ENCODE data around the gene TREM1.
"Not testable (repeated sequence)": the region's sequence is repeated elsewhere in the genome, so short reads cannot be mapped to it uniquely, and the experiment has no call there.

TREM1 gene

DNA sequence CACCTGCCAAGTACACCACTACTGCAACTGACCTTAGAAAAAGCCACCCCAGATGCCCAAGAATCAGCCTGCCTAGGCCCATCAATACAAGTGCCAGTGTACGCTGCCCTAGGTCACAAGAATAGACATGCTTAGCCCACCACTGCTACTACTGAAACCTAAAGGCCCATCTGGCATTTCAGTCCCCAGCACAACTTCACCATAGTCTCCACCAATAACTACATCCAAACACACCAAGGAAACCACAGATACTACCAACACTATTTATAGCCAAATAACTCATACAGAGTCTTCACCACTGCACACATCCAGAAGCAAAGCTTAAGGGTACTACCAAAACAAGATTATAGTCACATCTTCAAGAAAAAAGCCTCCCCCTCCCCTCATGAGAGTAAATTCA lies 30.1 kb downstream of the TREM1 start:
- Histone ChIP-seq H3K9me3 (ENCODE audit: insufficient read depth, low read depth, low read length) (peaks cover under 1% of the 10 kb centered on the region; the same call in 1 of the 2 replicates), H3K4me3 (ENCODE audit: low read length) (no peak overlapping the region), H3K9ac (ENCODE audit: low read depth, low read length) (no peak overlapping the region), H3K36me3 (ENCODE audit: insufficient read depth, low read length) (no peaks in the 10 kb centered on the region), H3K27me3 (ENCODE audit: insufficient read depth, low read length) (no peaks in the 10 kb centered on the region), H3K27ac (ENCODE audit: low read depth, low read length) (no peak overlapping the region), H3K4me1 (ENCODE audit: insufficient read depth, low read length) (no peaks in the 10 kb centered on the region)
- WGBS = 91% methylated on average over 1 of the region's 1 CpG

DNA sequence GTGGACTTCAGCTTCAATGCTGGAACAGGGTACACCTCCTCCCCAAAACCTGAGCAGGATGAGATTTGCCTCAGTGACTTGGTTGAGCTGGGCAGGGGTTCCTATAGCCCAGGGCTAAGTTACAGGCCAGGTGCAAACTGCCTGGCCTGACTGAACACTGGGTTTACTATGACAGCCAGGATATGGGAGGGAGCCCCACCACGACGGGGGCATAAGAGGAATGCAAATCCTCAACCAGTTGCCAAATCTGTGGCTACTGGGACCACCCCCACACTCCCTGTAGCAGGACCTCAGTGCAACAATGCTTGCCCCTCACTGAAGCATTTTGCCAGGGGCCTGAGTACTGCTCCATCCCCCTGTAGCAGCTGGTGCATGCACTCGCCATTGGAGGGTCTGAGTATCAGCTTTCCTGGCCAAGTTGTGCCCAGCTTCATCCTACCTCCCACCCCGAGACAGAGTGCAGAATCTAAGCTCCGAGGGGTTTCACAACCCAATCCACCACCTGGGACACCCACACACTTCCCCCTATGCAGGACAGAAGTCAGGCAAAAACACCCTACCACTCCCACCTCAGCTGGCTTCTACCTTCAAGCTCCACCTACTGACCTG lies 30.7 kb downstream of the TREM1 start:
- WGBS = 91% methylated on average over 5 of the region's 5 CpGs
- Histone ChIP-seq H3K36me3 (ENCODE audit: insufficient read depth, low read length) (no peaks in the 10 kb centered on the region), H3K27ac (ENCODE audit: low read depth, low read length) (no peak overlapping the region), H3K27me3 (ENCODE audit: insufficient read depth, low read length) (no peaks in the 10 kb centered on the region), H3K4me1 (ENCODE audit: insufficient read depth, low read length) (no peaks in the 10 kb centered on the region), H3K9ac (ENCODE audit: low read depth, low read length) (no peak overlapping the region), H3K9me3 (ENCODE audit: insufficient read depth, low read depth, low read length) (no peaks in the 10 kb centered on the region), H3K4me3 (ENCODE audit: low read length) (no peak overlapping the region)

DNA sequence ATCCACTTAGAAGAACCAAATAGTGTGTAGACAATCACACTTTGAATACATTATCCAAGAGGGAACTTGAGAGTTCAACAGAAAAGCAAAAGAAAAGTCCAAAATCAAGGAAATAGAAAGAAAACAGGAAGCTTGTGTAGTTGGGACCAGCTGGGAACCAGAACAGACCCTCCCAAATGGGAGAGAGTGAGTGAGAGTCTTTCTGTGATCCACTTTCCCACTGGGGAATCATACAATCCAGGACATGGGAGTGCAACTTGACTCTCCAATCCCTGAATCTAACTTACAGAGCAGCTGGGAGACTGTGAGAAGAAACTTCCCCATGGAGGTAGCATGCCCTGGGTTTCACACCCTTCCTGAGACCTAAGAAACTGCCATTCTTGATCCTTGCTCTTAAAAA lies 31.4 kb downstream of the TREM1 start:
- H3K27me3 ChIP-seq (ENCODE audit: insufficient read depth, low read length) = no peaks in the 10 kb centered on the region
- H3K4me1 ChIP-seq (ENCODE audit: insufficient read depth, low read length) = no peaks in the 10 kb centered on the region
- H3K36me3 ChIP-seq (ENCODE audit: insufficient read depth, low read length) = no peaks in the 10 kb centered on the region
- H3K9ac ChIP-seq (ENCODE audit: low read depth, low read length) = no peak overlapping the region
- H3K4me3 ChIP-seq (ENCODE audit: low read length) = no peak overlapping the region
- no peaks in the 10 kb centered on the region for H3K9me3 ChIP-seq (ENCODE audit: insufficient read depth, low read depth, low read length)
- no peak overlapping the region for H3K27ac ChIP-seq (ENCODE audit: low read depth, low read length)

DNA sequence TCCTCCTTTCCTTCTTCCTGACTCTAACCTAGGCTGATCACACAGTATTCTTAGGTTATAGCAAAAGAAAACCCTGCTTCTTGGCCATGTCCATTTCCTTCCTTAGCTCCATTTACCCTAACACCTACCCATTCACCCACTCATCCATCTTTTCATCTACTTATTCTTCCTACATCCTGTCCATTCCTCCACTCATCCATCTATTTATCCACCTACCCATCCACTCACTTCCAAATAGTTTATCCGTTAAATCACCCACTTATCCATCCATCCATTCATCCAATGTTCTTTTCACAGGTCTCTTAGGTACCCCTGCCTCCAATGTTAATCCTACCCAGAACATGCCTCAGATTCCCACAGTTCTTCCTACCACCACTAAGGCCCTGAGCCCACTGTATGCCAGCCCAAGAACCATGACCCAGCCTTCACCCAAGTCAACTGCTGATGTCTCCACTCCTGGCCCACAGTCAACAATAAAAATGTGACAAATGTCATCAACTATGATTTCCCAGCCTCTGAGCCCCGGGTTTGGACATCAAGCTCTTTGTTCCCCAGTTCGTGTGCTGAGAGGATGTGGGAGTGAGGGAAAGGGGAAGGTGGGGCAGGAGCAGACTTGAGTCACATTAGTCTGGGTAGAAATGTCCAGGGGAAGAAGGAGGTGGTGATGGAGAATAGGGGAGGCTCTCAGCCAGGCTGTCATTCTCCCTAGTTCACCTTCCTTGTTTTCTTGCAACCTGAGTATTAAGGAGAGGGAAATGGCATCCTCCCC lies 33.9 kb downstream of the TREM1 start:
- Histone ChIP-seq H3K4me1 (ENCODE audit: insufficient read depth, low read length) (no peaks in the 10 kb centered on the region), H3K9me3 (ENCODE audit: insufficient read depth, low read depth, low read length) (no peaks in the 10 kb centered on the region), H3K27me3 (ENCODE audit: insufficient read depth, low read length) (no peaks in the 10 kb centered on the region), H3K27ac (ENCODE audit: low read depth, low read length) (no peak overlapping the region), H3K4me3 (ENCODE audit: low read length) (no peak overlapping the region), H3K36me3 (ENCODE audit: insufficient read depth, low read length) (no peaks in the 10 kb centered on the region), H3K9ac (ENCODE audit: low read depth, low read length) (no peak overlapping the region)
- WGBS = 71% methylated on average over 3 of the region's 3 CpGs

DNA sequence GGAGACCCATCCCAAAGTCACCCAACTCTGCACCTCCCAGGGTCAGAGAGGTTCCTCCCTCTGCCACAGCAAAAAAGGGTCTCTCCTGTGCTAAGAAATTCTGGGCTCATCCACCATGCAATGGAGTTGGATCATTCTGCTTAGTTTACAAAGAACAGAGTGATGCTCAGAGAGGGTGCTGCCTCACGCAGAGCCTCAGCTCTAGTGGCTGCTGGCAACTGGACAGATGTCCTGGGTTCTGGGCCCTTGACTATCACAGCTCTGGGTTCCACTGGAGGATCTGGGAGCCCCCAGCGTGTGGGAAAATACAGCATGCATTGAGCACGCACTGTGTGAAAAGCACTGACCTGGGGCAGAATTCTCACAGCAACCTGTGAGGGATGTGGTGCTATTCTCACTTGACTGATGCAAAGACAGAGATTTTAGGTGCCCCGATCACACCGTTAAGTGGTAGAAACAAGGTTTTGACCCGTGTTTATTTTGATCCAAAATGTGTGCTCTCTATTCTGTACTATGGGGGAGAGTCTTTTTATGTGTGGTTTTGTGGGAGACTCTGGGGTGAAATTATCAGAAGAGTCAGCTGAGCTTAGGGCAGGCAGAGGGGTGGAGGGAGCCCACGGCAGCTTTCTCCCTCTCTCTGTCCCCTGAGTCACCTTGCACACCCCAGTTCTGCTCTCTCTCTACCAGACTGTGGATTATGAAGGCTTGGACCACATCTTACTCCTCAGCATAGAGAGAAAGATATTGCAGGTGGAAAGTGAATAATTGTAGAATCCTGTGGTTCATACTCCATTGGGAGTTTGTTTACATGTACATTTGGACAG lies 38.4 kb downstream of the TREM1 start:
- Histone ChIP-seq H3K4me3 (ENCODE audit: low read length) (no peak overlapping the region), H3K9ac (ENCODE audit: low read depth, low read length) (no peak overlapping the region), H3K36me3 (ENCODE audit: insufficient read depth, low read length) (no peaks in the 10 kb centered on the region), H3K9me3 (ENCODE audit: insufficient read depth, low read depth, low read length) (no peaks in the 10 kb centered on the region), H3K27me3 (ENCODE audit: insufficient read depth, low read length) (no peaks in the 10 kb centered on the region), H3K4me1 (ENCODE audit: insufficient read depth, low read length) (no peaks in the 10 kb centered on the region), H3K27ac (ENCODE audit: low read depth, low read length) (no peak overlapping the region)
- 88% methylated on average over 7 of the region's 7 CpGs for WGBS

DNA sequence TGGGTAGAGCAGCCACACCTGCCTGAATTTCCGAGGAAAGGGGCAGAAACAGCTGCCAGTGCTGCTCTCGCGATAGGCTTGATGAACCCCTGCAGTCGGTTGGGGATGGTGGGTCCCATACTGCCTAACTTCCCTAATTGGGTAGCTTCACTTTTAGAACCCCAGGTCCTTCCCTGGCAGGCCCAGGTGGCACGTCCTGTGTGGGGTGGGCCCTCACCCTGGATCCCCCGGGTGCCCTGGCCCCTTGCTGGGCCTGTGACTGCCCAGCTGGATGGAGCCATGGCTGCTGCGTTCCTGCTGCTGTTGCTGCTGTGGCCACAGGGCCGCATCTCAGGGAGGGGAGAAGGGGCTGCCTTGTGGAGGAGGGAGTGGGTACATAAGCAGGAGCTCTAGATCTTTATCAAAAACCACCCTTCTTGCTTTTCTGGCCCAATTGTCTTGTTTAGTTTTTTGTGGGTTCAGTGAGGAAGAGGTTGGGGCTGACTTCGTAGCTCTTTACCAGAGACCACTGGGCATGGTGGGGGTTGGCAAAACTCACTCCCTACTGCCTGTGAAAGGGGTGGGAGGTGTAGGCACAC lies 39.1 kb downstream of the TREM1 start:
- no peaks in the 10 kb centered on the region for H3K4me1 ChIP-seq (ENCODE audit: insufficient read depth, low read length)
- H3K27ac ChIP-seq (ENCODE audit: low read depth, low read length) = no peak overlapping the region
- WGBS = 74% methylated on average over 9 of the region's 9 CpGs
- no peak overlapping the region for H3K9ac ChIP-seq (ENCODE audit: low read depth, low read length)
- H3K9me3 ChIP-seq (ENCODE audit: insufficient read depth, low read depth, low read length) = no peaks in the 10 kb centered on the region
- no peak overlapping the region for H3K4me3 ChIP-seq (ENCODE audit: low read length)
- H3K27me3 ChIP-seq (ENCODE audit: insufficient read depth, low read length) = no peaks in the 10 kb centered on the region
- H3K36me3 ChIP-seq (ENCODE audit: insufficient read depth, low read length) = no peaks in the 10 kb centered on the region

DNA sequence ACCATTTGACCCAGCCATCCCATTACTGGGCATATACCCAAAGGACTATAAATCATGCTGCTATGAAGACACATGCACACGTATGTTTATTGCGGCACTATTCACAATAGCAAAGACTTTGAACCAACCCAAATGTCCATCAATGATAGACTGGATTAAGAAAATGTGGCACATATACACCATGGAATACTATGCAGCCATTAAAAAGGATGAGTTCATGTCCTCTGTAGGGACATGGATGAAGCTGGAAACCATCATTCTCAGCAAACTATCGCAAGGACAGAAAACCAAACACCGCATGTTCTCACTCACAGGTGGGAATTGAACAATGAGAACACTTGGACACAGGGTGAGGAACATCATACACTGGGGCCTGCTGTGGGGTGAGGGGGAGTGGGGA lies 40.0 kb downstream of the TREM1 start:
- not testable (repeated sequence) for H3K27ac ChIP-seq (ENCODE audit: low read depth, low read length)
- WGBS = 100% methylated on average over 2 of the region's 4 CpGs

DNA sequence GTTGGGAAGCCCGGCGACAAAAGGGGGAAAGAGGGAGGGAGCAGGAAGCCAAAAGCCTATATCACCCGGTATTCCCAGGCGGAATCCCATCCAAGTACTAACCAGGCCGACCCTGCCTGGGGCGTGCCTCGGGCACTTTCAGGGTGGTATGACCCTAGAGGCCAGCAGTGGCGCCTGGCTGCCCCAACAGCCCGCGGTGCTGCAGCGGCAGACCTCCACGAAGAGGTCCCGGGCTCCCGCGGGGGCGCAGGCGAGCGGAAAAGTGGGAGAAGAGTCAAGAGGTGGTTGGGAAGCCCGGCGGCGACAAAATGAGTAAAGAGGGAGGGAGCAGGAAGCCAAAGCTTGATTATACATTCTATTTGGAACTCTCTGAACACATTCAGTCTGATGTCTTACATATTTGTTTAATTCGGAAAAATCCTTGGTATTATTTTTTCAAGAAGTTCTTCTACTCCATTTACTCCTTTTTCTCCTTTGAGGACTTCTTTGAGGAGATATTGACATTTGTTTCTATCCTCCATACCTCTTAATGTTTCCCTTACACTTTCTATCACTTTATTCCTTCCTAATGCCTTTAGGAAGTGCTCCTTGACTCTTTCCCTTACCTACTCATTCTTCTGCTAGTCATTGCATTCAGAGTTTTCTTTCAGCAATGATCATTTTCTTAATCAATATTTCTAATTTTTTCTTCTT lies 46.9 kb downstream of the TREM1 start:
- Histone ChIP-seq H3K36me3 (ENCODE audit: insufficient read depth, low read length) (no peaks in the 10 kb centered on the region), H3K27ac (ENCODE audit: low read depth, low read length) (no peak overlapping the region), H3K27me3 (ENCODE audit: insufficient read depth, low read length) (peaks cover 24% of the 10 kb centered on the region), H3K9ac (ENCODE audit: low read depth, low read length) (peak overlapping the region; percentile 11; the same call in 1 of the 2 replicates), H3K4me3 (ENCODE audit: low read length) (peak overlapping the region; percentile 54), H3K4me1 (ENCODE audit: insufficient read depth, low read length) (peaks cover 3% of the 10 kb centered on the region; the same call in 1 of the 2 replicates), H3K9me3 (ENCODE audit: insufficient read depth, low read depth, low read length) (no peaks in the 10 kb centered on the region)
- WGBS = 5% methylated on average over 21 of the region's 22 CpGs

More for the DNA sequence above, 40.0 kb downstream of the TREM1 start:
- not testable (repeated sequence) for H3K9ac ChIP-seq (ENCODE audit: low read depth, low read length); H3K36me3 ChIP-seq (ENCODE audit: insufficient read depth, low read length); H3K9me3 ChIP-seq (ENCODE audit: insufficient read depth, low read depth, low read length); H3K4me3 ChIP-seq (ENCODE audit: low read length); H3K4me1 ChIP-seq (ENCODE audit: insufficient read depth, low read length); H3K27me3 ChIP-seq (ENCODE audit: insufficient read depth, low read length)

DNA sequence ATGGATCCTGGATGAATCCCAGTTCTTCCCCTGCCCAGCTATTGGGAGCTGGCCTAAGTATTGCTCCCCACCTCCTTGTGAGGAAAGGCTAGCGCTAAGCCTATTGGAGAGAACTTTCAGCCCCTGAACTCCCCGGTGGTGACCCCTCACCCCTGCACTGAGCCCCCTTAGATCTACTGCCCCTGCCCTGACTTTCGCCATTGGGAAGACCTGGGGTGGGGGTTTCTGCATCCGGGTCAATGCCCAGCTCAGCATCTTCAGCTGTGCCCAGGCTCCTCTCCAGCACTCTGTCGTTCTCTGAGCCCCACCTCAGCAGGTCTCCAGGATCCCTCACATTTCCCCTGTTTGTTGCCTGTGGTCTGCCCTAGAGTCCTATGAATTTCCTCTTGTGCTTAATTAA lies 49.4 kb downstream of the TREM1 start:
- H3K36me3 ChIP-seq (ENCODE audit: insufficient read depth, low read length) = no peaks in the 10 kb centered on the region
- H3K27me3 ChIP-seq (ENCODE audit: insufficient read depth, low read length) = peaks cover 24% of the 10 kb centered on the region
- no peak overlapping the region for H3K27ac ChIP-seq (ENCODE audit: low read depth, low read length)
- H3K4me1 ChIP-seq (ENCODE audit: insufficient read depth, low read length) = peaks cover 3% of the 10 kb centered on the region; the same call in 1 of the 2 replicates
- no peaks in the 10 kb centered on the region for H3K9me3 ChIP-seq (ENCODE audit: insufficient read depth, low read depth, low read length)
- no peak overlapping the region for H3K9ac ChIP-seq (ENCODE audit: low read depth, low read length)
- no peak overlapping the region for H3K4me3 ChIP-seq (ENCODE audit: low read length)
- WGBS = 82% methylated on average over 5 of the region's 5 CpGs

DNA sequence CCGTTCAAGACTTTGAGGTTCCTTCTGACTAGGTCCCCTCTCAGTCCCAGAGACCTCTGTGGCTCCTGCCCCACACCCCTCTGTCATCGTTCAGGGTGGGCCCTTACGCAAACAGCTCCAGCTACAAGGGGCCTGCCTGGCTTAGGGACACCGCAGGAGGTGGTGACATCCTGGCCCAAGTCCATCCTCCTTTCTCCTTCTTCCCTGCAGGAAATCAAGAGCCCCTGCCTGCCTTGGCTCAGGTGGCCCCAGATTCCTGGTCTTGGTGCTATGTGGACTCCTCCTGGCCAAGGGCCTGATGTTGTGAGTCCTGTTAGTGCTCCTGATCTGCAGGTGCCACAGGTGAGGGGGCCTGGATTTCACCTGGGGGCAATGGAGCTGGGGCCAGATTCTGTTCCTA lies 50.2 kb downstream of the TREM1 start:
- H3K27ac ChIP-seq (ENCODE audit: low read depth, low read length) = no peak overlapping the region
- no peaks in the 10 kb centered on the region for H3K9me3 ChIP-seq (ENCODE audit: insufficient read depth, low read depth, low read length)
- H3K4me3 ChIP-seq (ENCODE audit: low read length) = no peak overlapping the region
- peaks cover 24% of the 10 kb centered on the region for H3K27me3 ChIP-seq (ENCODE audit: insufficient read depth, low read length)
- peaks cover 3% of the 10 kb centered on the region; the same call in 1 of the 2 replicates for H3K4me1 ChIP-seq (ENCODE audit: insufficient read depth, low read length)
- whole genome bisulfite sequencing = 92% methylated on average over 4 of the region's 4 CpGs
- no peaks in the 10 kb centered on the region for H3K36me3 ChIP-seq (ENCODE audit: insufficient read depth, low read length)
- H3K9ac ChIP-seq (ENCODE audit: low read depth, low read length) = no peak overlapping the region

Measured in HUES64 (cell line).